Osteocyte (in vitro differentiated cells): Measurements from ENCODE around the gene TRPM6. TPM values are rescaled to one million over a fixed set of nuclear protein-coding genes. Genes with fewer than 3 reads are reported as not detected.

ENCODE experiments used
- DNase-seq: peaks from one replicate; pipeline ENCODE4 v3.0.0; 2021; ENCODE audit warnings: mixed read lengths; ENCODE audit not compliant: unreplicated experiment; ENCODE audit errors: extremely low spot score
- H3K27ac Mint-ChIP-seq: one replicate; pipeline ENCODE4 v1.8.0; 2021; ENCODE audit warnings: mild to moderate bottlenecking, mixed read lengths; ENCODE audit not compliant: unreplicated experiment
- H3K27me3 Mint-ChIP-seq: one replicate; pipeline ENCODE4 v1.8.0; 2021; ENCODE audit warnings: mixed read lengths; ENCODE audit not compliant: unreplicated experiment
- H3K36me3 Mint-ChIP-seq: one replicate; pipeline ENCODE4 v1.8.0; 2021; ENCODE audit warnings: mixed read lengths; ENCODE audit not compliant: unreplicated experiment
- H3K4me1 Mint-ChIP-seq: one replicate; pipeline ENCODE4 v1.8.0; 2021; ENCODE audit warnings: mixed read lengths; ENCODE audit not compliant: unreplicated experiment
- H3K4me3 Mint-ChIP-seq: one replicate; pipeline ENCODE4 v1.8.0; 2021; ENCODE audit warnings: mild to moderate bottlenecking, moderate library complexity, mixed read lengths; ENCODE audit not compliant: unreplicated experiment
- H3K9me3 Mint-ChIP-seq: one replicate; pipeline ENCODE4 v1.8.0; 2021; ENCODE audit warnings: mixed read lengths; ENCODE audit not compliant: unreplicated experiment
- CTCF ChIP-seq: fragments of 200-600 bp; sonication (generic); IDR thresholded peaks from 2 replicates; pipeline ENCODE4 v1.5.0; 2021; ENCODE audit warnings: antibody characterized with exemption, mild to moderate bottlenecking, moderate library complexity
- total RNA-seq: library from RNA; stranded (reverse); gene quantifications from 2 replicates; pipeline ENCODE4 v1.2.1, GENCODE V29; 2021

Gene TRPM6
- total RNA-seq, 1 donor from 2014 or later = not detected

- H3K36me3 Mint-ChIP-seq = no peaks in the 10 kb centered on the region
- no peak for DNase-seq
- no peak overlapping the region for H3K4me3 Mint-ChIP-seq
- no peak for TF ChIP-seq CTCF
- H3K27ac Mint-ChIP-seq = no peak overlapping the region
- no peaks in the 10 kb centered on the region for H3K9me3 Mint-ChIP-seq
- no peaks in the 10 kb centered on the region for H3K4me1 Mint-ChIP-seq
- H3K27me3 Mint-ChIP-seq = peaks cover 11% of the 10 kb centered on the region
These were observed 161.1 kb downstream of the TRPM6 start for GRCh38 chr9:74726581-74726980.

GRCh38 chr9:74724317-74724716 lies 163.4 kb downstream of the TRPM6 start:
- no peaks in the 10 kb centered on the region for H3K36me3 Mint-ChIP-seq
- no peaks in the 10 kb centered on the region for H3K4me1 Mint-ChIP-seq
- H3K9me3 Mint-ChIP-seq = no peaks in the 10 kb centered on the region
- H3K27ac Mint-ChIP-seq = no peak overlapping the region
- H3K27me3 Mint-ChIP-seq = peaks cover 4% of the 10 kb centered on the region
- H3K4me3 Mint-ChIP-seq = no peak overlapping the region
- no peak for TF ChIP-seq CTCF
- DNase-seq = no peak

GRCh38 chr9:74721696-74722660 lies 165.7 kb downstream of the TRPM6 start:
- Mint-ChIP-seq H3K27ac (no peak overlapping the region), H3K4me3 (no peak overlapping the region), H3K27me3 (peaks cover 2% of the 10 kb centered on the region)

GRCh38 chr9:74719306-74719705 lies 168.4 kb downstream of the TRPM6 start:
- H3K9me3 Mint-ChIP-seq = no peaks in the 10 kb centered on the region
- H3K36me3 Mint-ChIP-seq = no peaks in the 10 kb centered on the region
- H3K4me1 Mint-ChIP-seq = no peaks in the 10 kb centered on the region
- no peak for TF ChIP-seq CTCF
- no peak overlapping the region for H3K27ac Mint-ChIP-seq
- H3K4me3 Mint-ChIP-seq = no peak overlapping the region
- DNase-seq = no peak
- H3K27me3 Mint-ChIP-seq = peaks cover 2% of the 10 kb centered on the region

More at GRCh38 chr9:74721696-74722660, 165.7 kb downstream of the TRPM6 start:
- Mint-ChIP-seq H3K4me1 (no peaks in the 10 kb centered on the region), H3K9me3 (no peaks in the 10 kb centered on the region), H3K36me3 (no peaks in the 10 kb centered on the region)
- no peak for DNase-seq
- no peak for TF ChIP-seq CTCF

- H3K36me3 Mint-ChIP-seq = no peaks in the 10 kb centered on the region
- DNase-seq = no peak
- H3K9me3 Mint-ChIP-seq = no peaks in the 10 kb centered on the region
- H3K4me3 Mint-ChIP-seq = no peak overlapping the region
- no peak for TF ChIP-seq CTCF
- no peak overlapping the region for H3K27ac Mint-ChIP-seq
- H3K4me1 Mint-ChIP-seq = no peaks in the 10 kb centered on the region
- H3K27me3 Mint-ChIP-seq = peaks cover 2% of the 10 kb centered on the region
These were observed 169.0 kb downstream of the TRPM6 start for GRCh38 chr9:74718709-74719108.
